IPS-11a (cell line): ENCODE results near the gene GPRC6A.

Experiments
- H3K4me3 ChIP-seq: one replicate; pipeline ENCODE4 v1.5.1; 2013; ENCODE audit warnings: low read depth, low read length, control low read depth

Gene GPRC6A

DNA sequence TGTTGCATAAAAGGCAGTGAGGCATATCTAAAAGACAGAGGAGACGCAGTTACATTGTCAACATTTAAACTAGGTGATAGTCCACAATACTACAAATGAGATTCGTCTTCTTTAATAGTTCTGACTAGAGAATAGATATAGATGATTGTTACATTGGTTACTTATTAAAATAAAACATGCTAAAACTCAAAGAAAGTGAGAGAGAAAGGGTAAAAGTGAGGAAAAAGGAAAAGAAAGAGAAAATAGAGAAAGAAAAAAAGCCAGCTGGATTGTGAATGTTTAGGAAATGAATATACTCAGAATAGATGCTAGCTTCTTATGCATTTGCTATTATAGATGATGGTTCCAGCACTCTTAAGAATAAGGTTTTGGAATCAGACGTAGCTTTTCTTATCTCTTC, 35.7 kb downstream of the GPRC6A start:
- no peak overlapping the region for H3K4me3 ChIP-seq

DNA sequence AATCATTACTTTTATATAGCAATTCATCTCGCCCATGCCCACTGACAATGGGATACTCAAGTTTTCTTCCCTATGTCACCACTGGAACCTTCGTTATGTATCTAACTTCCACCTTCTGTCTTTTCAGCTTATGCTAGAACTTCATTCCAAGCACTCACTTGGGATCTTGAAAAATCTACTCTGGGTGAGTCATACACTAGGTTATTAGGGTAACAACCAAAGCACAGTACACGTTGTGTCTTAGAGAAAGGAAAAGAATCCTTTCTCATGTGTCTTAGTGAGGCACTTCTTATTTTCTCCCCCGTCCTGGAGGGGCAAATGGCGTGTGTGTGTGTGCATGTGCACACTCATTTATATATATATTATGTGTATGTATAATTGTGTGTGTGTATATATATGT, 45.0 kb downstream of the GPRC6A start:
- no peak overlapping the region for H3K4me3 ChIP-seq

GRCh38 chr6:116779573-116780164, 49.2 kb downstream of the GPRC6A start:
- H3K4me3 ChIP-seq = no peak overlapping the region

DNA sequence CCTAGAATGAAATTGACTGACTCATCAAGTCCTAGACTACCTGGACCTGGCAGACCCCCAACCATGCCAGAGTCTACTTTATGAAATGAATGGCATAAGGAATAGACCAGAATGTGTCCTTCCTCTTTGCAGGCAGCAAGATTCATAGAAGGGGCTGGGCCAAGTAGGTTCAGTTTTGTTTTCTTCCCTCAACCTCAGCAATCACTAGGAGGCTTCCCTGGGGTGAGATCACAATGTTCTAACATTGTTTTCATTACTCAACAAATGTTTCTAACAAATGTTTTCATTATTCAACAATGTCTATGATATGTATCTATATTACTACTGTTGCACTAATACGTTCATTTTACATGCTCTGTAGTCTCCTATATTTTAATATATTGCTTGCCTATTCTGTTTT, 55.0 kb downstream of the GPRC6A start:
- H3K4me3 ChIP-seq = no peak overlapping the region

- no peak overlapping the region for H3K4me3 ChIP-seq
These were observed 56.4 kb downstream of the GPRC6A start for GRCh38 chr6:116772450-116772849.

- no peak overlapping the region for H3K4me3 ChIP-seq
These were observed 61.2 kb downstream of the GPRC6A start for GRCh38 chr6:116767715-116768114.

- no peak overlapping the region for H3K4me3 ChIP-seq
These were observed 62.2 kb downstream of the GPRC6A start for GRCh38 chr6:116766506-116767176.

DNA sequence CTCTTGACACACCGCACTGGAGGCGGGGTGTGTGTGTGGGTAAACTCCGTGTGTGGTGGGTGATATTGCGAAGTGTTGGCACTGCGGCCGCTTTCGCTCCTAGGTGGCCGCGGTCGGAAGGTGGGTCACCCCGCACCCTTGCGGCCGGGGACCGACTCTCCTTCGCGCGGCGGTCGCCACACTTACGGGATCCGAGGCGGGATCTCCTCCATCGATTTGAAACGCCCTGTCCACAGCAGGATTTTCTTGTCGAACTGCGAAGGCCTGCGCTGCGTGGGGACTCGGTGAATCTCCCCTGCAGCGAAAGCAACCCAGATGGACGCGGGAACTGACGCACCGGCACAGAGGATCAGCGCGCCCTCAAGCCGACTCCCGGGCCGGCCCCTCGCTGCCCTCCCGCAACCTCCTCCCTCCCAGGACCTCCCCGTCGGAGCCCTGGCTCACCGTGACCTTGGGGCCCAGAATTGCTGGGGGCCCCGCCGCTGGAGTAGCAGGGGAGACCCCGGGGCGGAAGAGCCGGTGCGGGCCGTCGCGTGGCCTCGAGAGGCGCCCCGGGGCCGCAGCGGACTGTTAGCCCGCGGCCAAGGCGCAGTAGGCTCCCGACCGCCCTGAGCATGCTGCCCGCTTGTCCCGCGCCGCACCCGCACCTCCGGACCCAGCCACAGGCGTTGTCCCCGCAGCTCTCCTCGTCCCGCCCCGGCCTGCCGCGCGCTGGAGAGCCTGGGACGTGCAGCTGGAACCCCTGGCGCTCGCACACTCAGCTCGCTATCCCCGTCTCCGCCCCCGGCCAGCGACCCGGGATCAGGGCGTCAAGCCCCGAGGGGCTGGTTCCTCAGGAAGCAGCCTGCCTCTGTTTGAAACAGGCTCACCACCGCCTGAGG, 63.7 kb downstream of the GPRC6A start, which contains the start of gene FAM162B:
Gene FAM162B (minus strand): TSS at position 759 of the 881 bp plus-strand sequence. CDS start 143 bp downstream, at position 616.
- H3K4me3 ChIP-seq = peak within 1 kb of the TSS; percentile 62

GRCh38 chr6:116764629-116764960, 64.3 kb downstream of the GPRC6A start:
- H3K4me3 ChIP-seq = peak overlapping the region; percentile 62

DNA sequence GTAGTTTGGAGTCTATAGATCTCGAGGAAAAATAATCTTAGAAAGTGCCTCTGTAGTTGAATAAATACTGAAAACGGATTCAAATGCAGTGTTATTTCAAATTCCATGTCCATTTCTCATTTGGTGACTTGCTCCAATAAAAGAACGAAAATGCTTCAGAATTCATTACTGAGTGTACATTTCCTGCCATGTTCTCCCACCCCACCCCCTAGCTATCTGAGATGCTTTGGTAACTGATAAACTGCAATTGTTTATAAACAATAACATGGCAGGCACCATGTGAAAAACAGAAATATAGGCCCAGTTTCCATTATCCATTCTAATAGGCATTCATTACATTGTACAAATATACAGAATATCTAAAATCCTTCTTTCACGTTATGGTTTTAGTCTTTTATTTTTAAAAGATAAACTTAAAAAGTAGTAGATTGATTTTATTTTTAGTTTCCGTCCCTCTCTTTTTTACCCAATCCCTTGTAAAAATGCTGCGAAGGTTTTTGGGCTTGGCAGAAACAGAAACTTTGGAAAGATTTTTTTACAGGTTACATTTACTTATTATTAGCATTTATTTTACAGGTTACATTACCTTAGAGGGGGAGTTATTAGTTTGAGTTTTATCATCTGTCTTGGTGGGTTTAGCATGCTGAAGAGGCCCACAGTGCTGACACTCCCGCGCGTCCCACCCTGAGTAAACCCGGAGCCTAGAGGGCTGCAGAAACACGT, 64.8 kb downstream of the GPRC6A start:
- no peak overlapping the region for H3K4me3 ChIP-seq

GRCh38 chr6:116763048-116763447, 65.8 kb downstream of the GPRC6A start:
- H3K4me3 ChIP-seq = no peak overlapping the region

DNA sequence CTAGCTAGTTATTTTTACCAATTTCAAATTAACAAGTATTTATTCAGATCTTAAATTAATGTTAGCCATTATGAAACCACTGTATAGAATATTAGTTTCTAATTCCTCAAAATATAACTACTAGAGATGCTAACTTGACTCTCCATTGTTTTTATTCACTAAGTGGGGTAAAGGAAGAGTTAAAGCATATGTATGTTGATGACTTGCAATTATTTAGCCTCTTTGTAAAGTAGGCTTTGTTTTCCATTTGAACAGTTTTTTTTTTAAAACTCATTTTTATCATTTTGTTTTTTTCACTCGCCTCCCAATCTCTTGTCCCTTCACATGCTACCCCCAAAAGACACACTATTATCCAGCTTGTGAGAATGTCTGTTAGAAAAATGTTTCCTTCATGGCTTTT, 66.6 kb downstream of the GPRC6A start:
- H3K4me3 ChIP-seq = no peak overlapping the region

GRCh38 chr6:116761779-116762178, 67.1 kb downstream of the GPRC6A start:
- H3K4me3 ChIP-seq = no peak overlapping the region

- no peak overlapping the region for H3K4me3 ChIP-seq
These were observed 83.7 kb downstream of the GPRC6A start for GRCh38 chr6:116745176-116745575.
